RWPE2 (cell line): Measurements from ENCODE around the gene C3orf33.
"Not testable (repeated sequence)": the region's sequence is repeated elsewhere in the genome, so short reads cannot be mapped to it uniquely, and the experiment has no call there.

Experiments
- ATAC-seq: fragments of 200-7000 bp; cut with Tn5 transposase; 3 replicates; pipeline ENCODE4 v1.9.1; 2021; ENCODE audit warnings: low read depth
- DNase-seq: peaks from one replicate; pipeline ENCODE4 v3.0.0-alpha.2; 2020; ENCODE audit warnings: low spot score
- H3K27ac ChIP-seq: fragments of 450-650 bp; 2 replicates; pipeline ENCODE4 v1.5.1; 2017; ENCODE audit warnings: mild to moderate bottlenecking; ENCODE audit not compliant: poor library complexity, severe bottlenecking
- H3K27me3 ChIP-seq: fragments of 250-450 bp; sonication (Bioruptor Pico); 2 replicates; pipeline ENCODE4 v1.5.1; 2021; ENCODE audit warnings: mild to moderate bottlenecking, moderate library complexity; ENCODE audit not compliant: insufficient read depth, poor library complexity, severe bottlenecking
- H3K36me3 ChIP-seq: fragments of 250-450 bp; sonication (Bioruptor Pico); 2 replicates; pipeline ENCODE4 v1.5.1; 2020; ENCODE audit warnings: low read depth, mild to moderate bottlenecking, moderate library complexity
- H3K4me1 ChIP-seq: fragments of 250-450 bp; sonication (Bioruptor Pico); 2 replicates; pipeline ENCODE4 v1.5.1; 2021; ENCODE audit warnings: mild to moderate bottlenecking, moderate library complexity; ENCODE audit not compliant: insufficient read depth, poor library complexity, severe bottlenecking
- H3K4me3 ChIP-seq: fragments of 250-450 bp; sonication (Bioruptor Pico); 2 replicates; pipeline ENCODE4 v1.5.1; 2021; ENCODE audit warnings: mild to moderate bottlenecking, moderate library complexity; ENCODE audit not compliant: severe bottlenecking
- H3K9me3 ChIP-seq: fragments of 250-450 bp; sonication (Bioruptor Pico); 2 replicates; pipeline ENCODE4 v1.5.1; 2021; ENCODE audit warnings: mild to moderate bottlenecking, moderate library complexity; ENCODE audit not compliant: severe bottlenecking
- TF ChIP-seq, protein P1 (sequence below): fragments of 450-650 bp; IDR thresholded peaks from one replicate; pipeline ENCODE4 v1.5.1; 2017; ENCODE audit warnings: mild to moderate bottlenecking, moderate library complexity; ENCODE audit not compliant: poor library complexity, severe bottlenecking

The C3orf33 gene

DNA sequence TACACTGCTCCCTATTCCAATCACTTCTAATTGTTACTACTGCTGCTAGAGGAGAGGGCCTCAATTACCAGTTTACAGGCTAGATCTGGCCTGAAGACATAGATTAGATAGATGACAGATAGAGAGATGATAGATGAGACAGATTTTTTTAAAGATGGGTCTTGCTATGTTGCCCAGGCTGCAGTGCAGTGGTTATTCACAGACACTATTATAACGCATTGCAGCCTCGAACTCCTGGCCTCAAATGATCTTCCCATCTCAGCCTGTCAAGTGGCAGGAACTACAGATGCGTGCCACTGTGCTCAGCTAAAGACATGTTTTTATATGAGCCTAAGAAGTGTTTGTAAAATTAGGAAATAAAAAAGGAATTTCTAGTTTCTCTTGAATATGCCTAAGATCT, 41.9 kb upstream of the C3orf33 start:
- ATAC-seq: no peak
- no peaks in the 10 kb centered on the region for H3K4me1 ChIP-seq

GRCh38 chr3:155846119-155846518, 40.0 kb upstream of the C3orf33 start:
- TF ChIP-seq, protein P1, sequence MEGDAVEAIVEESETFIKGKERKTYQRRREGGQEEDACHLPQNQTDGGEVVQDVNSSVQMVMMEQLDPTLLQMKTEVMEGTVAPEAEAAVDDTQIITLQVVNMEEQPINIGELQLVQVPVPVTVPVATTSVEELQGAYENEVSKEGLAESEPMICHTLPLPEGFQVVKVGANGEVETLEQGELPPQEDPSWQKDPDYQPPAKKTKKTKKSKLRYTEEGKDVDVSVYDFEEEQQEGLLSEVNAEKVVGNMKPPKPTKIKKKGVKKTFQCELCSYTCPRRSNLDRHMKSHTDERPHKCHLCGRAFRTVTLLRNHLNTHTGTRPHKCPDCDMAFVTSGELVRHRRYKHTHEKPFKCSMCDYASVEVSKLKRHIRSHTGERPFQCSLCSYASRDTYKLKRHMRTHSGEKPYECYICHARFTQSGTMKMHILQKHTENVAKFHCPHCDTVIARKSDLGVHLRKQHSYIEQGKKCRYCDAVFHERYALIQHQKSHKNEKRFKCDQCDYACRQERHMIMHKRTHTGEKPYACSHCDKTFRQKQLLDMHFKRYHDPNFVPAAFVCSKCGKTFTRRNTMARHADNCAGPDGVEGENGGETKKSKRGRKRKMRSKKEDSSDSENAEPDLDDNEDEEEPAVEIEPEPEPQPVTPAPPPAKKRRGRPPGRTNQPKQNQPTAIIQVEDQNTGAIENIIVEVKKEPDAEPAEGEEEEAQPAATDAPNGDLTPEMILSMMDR: no peak
- Histone ChIP-seq H3K4me1 (no peaks in the 10 kb centered on the region), H3K36me3 (peaks cover 66% of the 10 kb centered on the region), H3K27me3 (no peaks in the 10 kb centered on the region), H3K27ac (no peak overlapping the region), H3K9me3 (no peaks in the 10 kb centered on the region), H3K4me3 (no peak overlapping the region)
- DNase-seq (no peak), ATAC-seq (no peak)

More for the DNA sequence above, 41.9 kb upstream of the C3orf33 start:
- TF ChIP-seq, protein P1: no peak
- H3K9me3 ChIP-seq: no peaks in the 10 kb centered on the region
- no peak overlapping the region for H3K4me3 ChIP-seq
- DNase-seq: no peak
- peaks cover 68% of the 10 kb centered on the region for H3K36me3 ChIP-seq
- H3K27ac ChIP-seq: no peak overlapping the region
- H3K27me3 ChIP-seq: no peaks in the 10 kb centered on the region

- Histone ChIP-seq H3K27me3 (no peaks in the 10 kb centered on the region), H3K27ac (no peak overlapping the region), H3K4me3 (no peak overlapping the region), H3K36me3 (peaks cover 58% of the 10 kb centered on the region), H3K4me1 (no peaks in the 10 kb centered on the region), H3K9me3 (no peaks in the 10 kb centered on the region)
- DNase-seq: no peak
- ATAC-seq: no peak
- TF ChIP-seq, protein P1: no peak
Measured at GRCh38 chr3:155843569-155843968, 37.5 kb upstream of the C3orf33 start.

- Histone ChIP-seq H3K27ac (no peak overlapping the region), H3K4me1 (no peaks in the 10 kb centered on the region), H3K9me3 (no peaks in the 10 kb centered on the region), H3K36me3 (peaks cover 59% of the 10 kb centered on the region), H3K4me3 (no peak overlapping the region), H3K27me3 (no peaks in the 10 kb centered on the region)
- ATAC-seq: no peak
- TF ChIP-seq, protein P1: no peak
- DNase-seq: no peak
Measured at GRCh38 chr3:155835341-155836071, 29.4 kb upstream of the C3orf33 start.

DNA sequence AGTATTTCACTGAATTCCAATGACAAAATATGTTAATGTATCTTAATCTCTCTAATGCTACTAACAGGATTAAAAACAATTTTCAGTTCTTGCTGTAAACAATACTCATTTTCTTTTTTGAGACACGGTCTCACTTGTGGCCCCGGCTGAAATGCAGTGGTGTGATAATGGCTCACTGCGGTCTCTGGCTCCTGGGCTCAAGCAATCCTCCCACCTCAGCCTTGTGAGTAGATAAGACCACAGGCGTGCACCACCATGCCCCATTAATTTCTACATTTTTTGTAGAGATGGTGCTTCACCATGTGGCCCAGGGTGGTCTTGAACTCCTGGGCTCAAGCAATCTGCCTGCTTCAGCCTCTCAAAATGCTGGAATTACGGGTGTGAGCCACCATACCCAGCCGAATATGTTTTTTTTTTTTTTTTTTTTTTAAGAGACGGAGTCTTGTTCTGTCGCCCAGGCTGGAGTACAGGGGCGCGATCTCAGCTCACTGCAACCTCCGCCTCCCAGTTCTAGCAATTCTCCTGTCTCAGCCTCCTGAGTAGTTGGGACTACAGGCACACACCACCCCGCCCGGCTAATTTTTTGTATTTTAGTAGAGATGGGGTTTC, 22.5 kb upstream of the C3orf33 start:
- H3K4me1 ChIP-seq, ATAC-seq, DNase-seq, H3K27ac ChIP-seq, H3K9me3 ChIP-seq, H3K27me3 ChIP-seq, H3K4me3 ChIP-seq: not testable (repeated sequence)
- peaks cover 76% of the 10 kb centered on the region for H3K36me3 ChIP-seq
